G401 (cell line): Measurements from ENCODE around the gene MROH2A. TPM values are rescaled to one million over a fixed set of nuclear protein-coding genes. Genes with fewer than 3 reads are reported as not detected.

Source experiments
- DNase-seq: peaks from one replicate; pipeline ENCODE4 v3.0.0-alpha.2; 2015; ENCODE audit warnings: low spot score
- in situ Hi-C: cut with HindIII; loops from 2 replicates; pipeline ENCODE4 v1.10.0; 2016; ENCODE audit warnings: low sequenced_read_pairs, mixed read lengths
- total RNA-seq: library from RNA; depleted of rRNA; stranded (reverse); fragments of >200 nt; shearing (Covaris generic); gene quantifications from 2 replicates; pipeline ENCODE4 v1.2.3, GENCODE V29; 2014

Gene MROH2A
- total RNA-seq, 1 experiment from 2014 or later = not detected

DNA sequence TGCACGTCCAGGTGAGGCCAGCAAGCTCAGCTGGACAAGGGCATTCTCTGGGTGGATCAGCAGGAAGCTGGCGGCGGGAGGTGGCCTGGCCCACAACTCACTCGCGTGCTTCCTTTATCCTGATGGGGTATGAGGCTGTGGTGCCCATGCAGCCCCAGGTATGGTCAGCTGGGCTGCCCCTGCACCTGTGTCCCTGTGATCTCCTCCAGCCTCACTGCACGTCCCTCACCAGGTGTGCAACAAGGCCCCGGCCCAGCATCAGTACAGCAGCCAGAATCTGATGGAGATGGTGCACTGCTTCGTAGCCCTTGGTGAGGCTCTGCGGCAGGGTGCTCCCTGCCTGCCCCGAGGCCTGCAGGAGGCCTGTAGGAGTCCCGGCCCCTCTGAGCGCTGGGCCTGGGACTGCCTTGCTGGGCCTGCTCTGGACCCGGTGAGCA is 17.6 kb downstream of the MROH2A start:
- in situ Hi-C loops = no loop called here
- no peak for DNase-seq

GRCh38 chr2:233796254-233796653 is 18.1 kb downstream of the MROH2A start:
- in situ Hi-C loops = no loop called here
- DNase-seq = no peak

GRCh38 chr2:233798335-233799086 is 20.4 kb downstream of the MROH2A start:
- in situ Hi-C loops = no loop called here
- no peak for DNase-seq

- DNase-seq = peak; percentile 7
- in situ Hi-C loops = no loop called here
Measured at GRCh38 chr2:233799087-233799665, 21.0 kb downstream of the MROH2A start.

DNA sequence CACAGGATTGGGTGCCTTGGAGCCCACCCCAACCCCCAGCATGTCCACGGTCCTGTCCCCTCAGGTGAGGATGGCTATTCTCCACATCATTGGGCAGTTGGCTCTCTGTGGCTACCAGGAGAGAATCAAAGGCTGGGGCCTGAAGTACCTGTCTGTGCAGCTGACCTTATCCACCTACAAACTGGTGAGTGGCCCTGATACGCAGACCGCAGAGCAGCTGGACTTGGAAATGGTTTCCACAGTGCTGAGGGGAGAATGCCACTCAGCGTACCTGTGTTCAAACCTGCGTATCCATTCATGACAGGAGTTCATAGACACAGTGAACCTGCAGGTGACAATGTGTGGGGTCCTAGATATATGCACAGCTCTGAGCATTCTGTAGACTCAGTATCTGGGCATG is 21.6 kb downstream of the MROH2A start:
- in situ Hi-C loops = no loop called here
- no peak for DNase-seq

- in situ Hi-C loops = no loop called here
- DNase-seq = no peak
Measured at GRCh38 chr2:233800208-233800607, 22.1 kb downstream of the MROH2A start.

DNA sequence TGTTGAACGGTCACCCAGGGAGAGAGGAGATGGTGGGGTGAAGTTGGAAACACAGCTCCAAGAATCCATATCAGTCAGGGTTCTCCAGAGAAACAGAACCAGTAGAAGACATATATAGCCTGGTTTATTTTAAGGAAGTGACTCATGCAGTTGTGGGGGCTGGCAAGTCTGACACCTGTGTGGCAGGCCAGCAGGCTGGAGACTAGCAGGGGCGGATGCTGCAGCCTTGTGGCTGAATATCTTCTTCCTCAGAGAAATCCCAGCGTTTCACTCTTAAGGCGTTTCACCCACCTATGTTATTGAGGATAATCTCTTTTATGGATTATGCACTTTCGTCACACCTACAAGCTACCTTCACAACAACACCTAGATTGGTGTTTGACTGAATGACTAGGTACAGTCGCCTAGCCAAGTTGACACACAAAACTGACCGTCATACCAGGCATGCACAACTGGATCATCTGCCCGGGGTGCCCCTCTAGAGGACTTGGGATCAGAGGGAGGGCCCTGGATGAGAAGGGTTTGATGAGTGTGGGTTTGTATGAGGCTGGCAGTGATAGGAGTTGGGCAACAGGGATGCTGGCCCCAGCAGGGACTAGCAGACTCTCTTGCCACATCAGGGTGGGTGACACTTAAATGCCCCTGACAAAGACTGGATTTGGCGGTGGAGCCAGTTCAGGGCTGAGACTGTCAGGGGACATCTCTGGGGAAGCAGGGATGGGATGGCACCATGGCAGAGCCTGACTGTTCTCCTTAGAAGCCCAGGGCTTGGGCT is 23.4 kb downstream of the MROH2A start:
- in situ Hi-C loops = no loop called here
- no peak for DNase-seq

GRCh38 chr2:233802132-233802815 is 24.1 kb downstream of the MROH2A start:
- DNase-seq = no peak
- in situ Hi-C loops = no loop called here

DNA sequence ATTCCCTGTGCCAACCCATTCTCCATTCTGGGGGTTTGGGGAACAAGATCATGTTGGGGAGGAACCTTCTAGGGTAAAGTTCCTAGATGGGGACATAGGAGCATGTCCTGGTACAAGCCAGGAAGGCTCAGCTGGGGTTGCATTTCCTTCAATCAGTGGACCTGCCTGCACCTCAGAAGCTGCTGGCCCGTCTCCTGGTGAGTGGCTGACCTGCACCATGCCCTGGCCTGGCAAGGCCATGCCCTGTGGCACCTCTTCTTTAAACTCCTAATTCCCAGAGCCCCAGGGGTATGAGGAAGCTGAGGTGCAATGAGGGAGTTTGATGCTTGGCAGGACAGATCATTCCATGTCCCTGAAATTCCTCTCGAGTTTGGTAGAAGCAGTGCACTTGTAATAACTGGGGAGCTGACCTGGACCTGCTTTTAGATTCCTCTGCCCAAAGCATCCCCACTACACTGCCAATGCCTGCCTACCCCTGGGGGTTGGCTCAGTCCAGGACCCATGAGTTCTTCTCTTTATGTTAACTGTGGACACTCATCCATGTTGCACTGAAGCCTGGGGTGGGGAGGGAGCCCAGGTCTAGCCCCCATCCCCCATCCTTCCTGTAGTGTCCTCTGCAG is 25.3 kb downstream of the MROH2A start:
- in situ Hi-C loops = no loop called here
- no peak for DNase-seq

GRCh38 chr2:233803994-233804393 is 25.9 kb downstream of the MROH2A start:
- DNase-seq = no peak
- in situ Hi-C loops = no loop called here

- in situ Hi-C loops = no loop called here
Measured at GRCh38 chr2:233807215-233807865, 29.2 kb downstream of the MROH2A start.

DNA sequence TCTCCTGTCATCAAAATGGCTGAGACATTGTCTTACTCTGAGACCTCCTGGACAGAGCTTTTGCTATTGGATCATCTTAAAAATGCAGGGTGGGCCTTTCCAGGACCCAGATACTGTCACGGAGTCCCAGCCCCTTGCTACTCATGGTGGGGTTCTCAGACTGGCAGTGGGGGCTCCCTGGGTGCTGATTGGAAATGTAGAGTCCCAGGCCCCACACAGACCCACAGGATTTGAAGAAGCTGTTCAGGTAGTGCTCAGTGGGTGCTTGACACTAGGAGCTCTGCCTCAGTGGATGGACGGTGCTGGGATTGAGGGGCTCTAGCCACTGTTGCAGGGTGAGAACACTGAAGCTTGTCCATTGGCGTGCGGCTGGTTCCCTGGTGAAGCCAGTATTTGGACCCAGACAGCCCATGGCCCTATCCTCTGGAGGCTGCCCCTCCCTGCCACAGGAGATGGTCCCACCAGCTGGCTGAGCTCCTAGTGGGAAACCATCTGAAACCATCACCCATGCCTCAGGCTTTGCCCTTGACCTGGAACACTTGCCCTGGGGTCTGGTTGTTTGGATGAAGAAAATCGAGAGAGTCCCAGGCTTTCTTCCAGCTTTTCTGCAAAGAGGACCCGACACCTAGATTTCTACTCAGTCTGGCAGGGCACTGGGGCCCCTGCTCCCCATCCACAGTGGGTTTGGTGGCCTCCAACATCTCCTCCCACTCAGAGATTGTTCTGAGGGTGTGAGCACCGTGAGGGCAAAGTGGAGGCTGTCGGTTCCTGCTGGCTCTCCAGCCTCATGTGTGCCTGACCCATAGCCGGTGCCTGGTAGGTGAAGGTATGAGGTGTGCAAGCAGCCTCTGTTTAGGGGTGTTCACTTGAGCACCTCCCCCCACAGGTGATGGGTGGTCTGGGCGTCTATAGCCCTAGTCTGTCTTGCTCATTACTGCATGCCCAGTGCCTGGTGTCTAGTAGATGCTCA is 30.1 kb downstream of the MROH2A start:
- DNase-seq = no peak
- in situ Hi-C loops = no loop called here

More at GRCh38 chr2:233807215-233807865, 29.2 kb downstream of the MROH2A start:
- DNase-seq = no peak

DNA sequence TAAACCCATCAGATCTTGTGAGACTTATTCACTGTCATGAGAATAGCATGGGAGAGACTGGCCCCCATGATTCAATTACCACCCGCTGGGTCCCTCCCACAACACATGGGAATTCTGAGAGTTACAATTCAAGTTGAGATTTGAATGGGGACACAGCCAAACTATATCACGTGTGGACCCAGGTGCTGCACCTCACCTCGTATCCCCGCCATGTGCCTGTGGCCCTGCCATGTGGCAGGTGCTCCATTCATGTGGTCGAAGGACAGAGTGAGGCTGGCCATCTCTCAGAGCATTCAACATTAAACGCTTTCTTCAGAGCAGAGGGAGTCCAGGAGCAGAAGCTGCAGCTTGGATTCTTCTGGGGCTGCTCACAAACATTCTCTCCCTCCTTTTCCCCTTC is 32.3 kb downstream of the MROH2A start:
- in situ Hi-C loops = no loop called here
- DNase-seq = no peak

DNA sequence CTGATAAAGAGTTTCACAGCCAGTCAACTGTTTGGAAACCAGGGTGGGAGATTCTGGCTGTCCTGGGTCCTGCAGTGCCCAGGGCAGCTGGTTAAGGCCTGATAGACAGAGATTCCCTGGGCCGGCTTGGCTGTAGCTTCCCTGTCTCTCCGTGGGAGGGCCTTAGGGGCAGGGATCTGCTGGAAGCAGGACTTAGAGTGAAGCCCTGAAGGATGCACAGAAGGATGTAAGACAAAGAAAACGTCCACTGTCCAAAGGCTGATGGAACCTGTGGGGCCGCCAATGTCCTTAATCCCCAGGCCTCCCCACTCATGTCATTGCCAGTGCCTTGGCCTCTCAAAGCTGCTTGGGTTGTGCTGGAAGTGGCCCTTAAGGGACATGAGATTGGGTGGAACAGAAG is 33.0 kb downstream of the MROH2A start:
- in situ Hi-C loops = no loop called here
- DNase-seq = no peak

GRCh38 chr2:233811732-233812131 is 33.6 kb downstream of the MROH2A start:
- in situ Hi-C loops = no loop called here
- no peak for DNase-seq

DNA sequence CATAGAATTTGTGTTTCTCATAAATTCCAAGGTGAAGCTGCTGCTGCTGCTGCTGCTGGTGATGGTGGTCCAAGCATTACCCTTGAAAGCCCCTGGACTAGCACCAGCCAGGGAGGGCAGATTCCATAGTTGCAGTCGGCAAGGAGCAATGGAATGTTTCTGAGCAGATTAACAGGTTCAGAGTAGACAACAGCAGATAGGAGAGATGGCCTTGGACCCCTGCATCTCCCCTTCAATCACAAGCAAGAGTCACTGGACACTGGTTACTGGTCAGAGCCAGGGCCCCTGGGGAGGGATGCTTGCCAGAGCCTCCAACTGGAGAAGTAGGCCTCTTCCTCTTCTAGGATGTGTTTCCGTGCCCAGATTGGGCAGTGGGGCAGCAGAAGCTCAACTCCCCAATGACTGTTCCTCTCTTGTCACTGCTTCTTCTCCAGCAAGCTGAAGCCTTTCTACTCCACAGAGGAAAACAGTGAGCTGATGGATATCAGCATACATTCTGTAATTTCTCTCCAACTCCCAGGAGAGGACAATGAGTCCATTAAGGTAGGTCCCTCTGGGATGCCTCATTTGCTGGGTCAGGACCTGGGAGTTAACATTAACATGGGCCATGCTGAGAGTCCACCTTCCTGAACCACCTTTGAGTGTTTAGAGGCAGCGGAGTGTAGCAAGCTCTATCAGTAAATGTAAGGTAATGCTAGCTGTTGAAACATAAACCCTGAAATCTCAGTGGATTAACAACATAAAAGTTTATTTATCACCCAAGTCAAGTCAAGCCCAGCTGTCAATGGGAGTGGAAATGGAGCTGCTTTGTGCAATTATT is 35.3 kb downstream of the MROH2A start:
- no peak for DNase-seq
- in situ Hi-C loops = no loop called here
